Activated naive CD4-positive, alpha-beta T cell treated with Interleukin-2 at 50 U/mL for 16 hours (primary cell): ENCODE data around the gene EGR2.

Experiments used
- DNase-seq: peaks from one replicate; pipeline ENCODE4 v3.0.0-alpha.2; 2020

Gene EGR2

GRCh38 chr10:62817766-62818425, 1.7 kb upstream of the EGR2 start:
- DNase-seq, result peak; percentile 77

DNA sequence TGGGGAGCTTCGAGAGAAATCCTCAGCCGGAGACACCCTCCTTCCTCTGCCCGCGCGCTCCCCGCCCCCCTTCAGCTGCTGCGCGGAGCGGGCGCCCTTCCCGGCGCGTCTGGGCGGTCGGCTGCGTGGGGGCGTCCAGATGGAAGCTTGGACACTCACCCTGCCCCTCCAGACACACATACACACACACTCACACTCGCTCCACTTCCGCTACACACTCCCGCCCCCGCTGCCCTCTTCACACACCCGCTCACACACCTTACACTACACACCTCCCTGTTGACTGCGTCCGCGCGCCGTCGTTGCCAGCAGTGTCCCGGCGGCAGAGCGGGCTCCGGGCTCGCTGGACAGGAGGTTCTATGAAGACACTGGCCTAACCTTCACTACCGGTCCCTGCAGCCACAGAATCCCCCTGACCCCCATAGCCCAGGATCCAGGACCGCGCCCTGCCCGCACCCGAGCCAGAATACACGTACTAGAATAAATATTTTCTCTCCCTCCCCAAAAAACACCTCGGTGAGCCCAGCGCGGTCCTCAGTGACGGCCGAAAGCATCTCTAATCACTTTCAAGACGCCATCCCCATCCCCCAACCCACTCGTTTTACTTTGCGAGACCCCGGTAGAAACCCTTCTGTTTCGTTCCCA, 1.1 kb upstream of the EGR2 start:
- DNase-seq, result peak; percentile 70

DNA sequence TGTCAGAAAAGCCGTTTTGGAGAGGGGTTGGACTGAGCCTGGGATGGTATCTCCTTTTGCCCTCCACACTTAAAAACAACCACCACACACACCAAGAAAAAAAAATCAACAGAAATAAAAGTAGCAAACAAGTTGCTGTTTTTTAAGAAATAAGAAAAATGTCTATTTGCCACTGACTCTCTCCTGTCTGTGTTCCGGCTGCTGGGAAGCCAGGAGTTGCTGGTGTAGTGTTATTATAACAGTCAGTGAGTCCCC, 163 bp downstream of the EGR2 start:
- no peak for DNase-seq

- DNase-seq, result peak; percentile 40
Observed at GRCh38 chr10:62815381-62816075, 638 bp downstream of the EGR2 start.

DNA sequence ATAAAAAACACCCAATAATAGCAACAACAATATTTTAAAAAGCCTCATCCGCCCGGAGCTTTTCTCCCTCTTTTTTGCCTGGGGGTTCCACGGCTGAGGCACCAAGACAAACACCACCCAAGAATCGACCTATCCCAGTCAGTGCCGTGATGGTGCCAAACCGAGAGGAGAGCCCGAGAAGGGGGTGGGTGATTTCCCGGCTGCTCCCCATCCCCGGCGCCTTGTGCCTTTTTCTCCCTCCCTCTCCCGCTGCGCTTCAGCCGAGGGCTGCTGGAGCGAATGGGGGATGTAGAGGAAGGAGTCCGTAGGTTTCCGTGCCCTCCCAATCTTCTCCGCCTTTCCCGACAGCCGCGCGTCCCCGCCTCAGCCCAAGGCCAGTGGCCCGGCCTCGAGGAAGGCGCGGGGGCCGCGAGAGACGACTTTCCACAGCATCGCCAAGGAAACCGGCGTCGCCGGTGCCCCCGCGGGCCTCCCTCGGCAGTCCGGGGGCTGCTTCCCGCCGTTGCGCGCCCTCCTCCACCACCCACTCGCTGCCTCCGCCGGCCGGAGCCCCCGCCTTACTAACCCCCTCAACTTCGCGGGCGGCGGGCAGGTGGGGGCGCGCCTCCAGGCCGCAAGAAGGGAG, 1.3 kb downstream of the EGR2 start:
- DNase-seq, result peak; percentile 36

- no peak for DNase-seq
Observed at GRCh38 chr10:62813981-62814380, 2.2 kb downstream of the EGR2 start.

DNA sequence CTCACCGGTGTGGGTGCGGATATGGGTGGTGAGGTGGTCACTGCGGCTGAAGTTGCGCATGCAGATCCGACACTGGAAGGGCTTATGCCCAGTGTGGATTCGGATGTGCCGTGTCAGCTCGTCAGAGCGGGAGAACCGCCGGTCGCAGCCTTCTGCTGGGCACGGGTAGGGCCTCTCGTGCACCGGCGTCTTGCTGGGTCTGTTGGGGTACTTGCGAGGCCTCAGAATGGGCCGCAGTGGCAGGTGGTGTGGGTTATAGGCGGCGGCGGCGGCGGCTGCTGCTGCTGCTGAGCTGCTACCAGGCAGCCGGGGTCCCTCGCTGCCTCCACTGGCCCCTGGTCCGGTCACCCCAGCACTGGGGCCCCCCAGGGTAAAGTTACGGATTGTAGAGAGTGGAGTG, 2.7 kb downstream of the EGR2 start:
- DNase-seq, result no peak

- no peak for DNase-seq
Observed at GRCh38 chr10:62812672-62813439, 3.3 kb downstream of the EGR2 start.

DNA sequence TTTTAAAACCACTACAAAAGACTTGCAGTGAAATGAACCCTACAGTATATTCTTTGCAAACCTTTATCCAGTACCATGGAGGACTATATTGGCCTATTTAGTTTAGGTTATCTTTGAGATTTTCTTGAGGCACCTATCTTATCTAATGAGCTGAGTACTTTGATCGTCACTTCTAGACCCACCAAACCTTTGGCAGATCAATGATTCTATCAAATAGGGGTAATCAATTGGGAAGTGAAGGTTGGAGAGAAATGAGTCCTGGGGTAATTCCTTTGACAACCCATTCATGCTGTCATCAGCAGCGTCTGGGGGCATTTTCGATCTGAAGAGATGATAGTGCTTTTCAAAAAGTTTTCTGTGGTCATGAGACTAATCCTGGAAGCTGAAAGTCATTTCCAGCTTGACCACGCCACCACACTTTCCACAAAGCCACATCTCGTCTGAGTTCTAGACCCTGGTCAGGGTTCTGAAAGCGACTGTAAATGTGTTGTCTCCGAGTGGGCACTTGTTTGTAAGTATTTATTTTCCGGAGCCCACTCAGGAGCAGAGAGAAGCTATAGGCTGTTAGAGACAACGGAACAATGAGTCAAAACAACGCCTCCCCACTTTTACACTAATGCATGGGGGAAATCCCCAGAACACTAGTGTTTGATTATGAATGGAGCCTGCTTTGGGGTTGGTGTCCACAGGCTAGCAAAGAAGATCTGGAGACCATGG, 4.8 kb downstream of the EGR2 start:
- peak; percentile 87 for DNase-seq

GRCh38 chr10:62810156-62810902, 5.8 kb downstream of the EGR2 start:
- no peak for DNase-seq

GRCh38 chr10:62806251-62806650, 9.9 kb downstream of the EGR2 start:
- DNase-seq, result no peak

- peak; percentile 19 for DNase-seq
Observed at GRCh38 chr10:62805231-62806099, 10.7 kb downstream of the EGR2 start.

- DNase-seq, result peak; percentile 83
Observed at GRCh38 chr10:62804356-62805230, 11.6 kb downstream of the EGR2 start, which contains the start of gene ADO. Gene ADO (plus strand): TSS chr10:62804720. CDS start chr10:62805060, 340 bp downstream.

DNA sequence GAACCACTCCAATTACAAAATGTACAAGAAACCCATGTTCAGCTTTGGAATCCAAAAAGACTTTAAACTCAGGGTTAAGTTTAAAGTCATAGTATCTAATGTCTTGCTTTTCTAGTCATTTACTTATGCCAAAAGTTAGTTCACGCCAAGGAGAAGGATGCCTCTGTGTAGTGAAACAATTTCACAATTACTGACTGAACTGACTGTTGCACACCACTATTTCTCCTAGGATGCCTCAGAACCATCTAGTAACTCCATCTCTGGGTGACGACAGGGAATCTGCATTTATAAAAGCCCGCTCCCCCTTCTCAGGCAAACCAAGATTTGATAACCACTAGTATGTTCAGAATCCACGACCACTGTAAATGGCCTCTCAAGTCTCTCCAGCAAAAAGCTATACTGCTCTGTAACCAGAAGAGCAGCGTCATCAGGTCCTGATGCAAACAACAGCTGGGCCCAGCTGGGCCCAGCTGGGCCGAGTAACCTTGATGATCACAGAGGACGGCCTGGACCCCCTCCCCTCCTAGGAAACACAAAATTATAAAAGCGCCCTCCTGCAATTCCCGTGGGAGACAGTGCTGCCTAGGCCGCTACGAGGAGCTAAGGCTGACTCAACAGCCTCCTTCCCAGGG, 12.3 kb downstream of the EGR2 start:
- no peak for DNase-seq

GRCh38 chr10:62801871-62802270, 14.3 kb downstream of the EGR2 start:
- no peak for DNase-seq

DNA sequence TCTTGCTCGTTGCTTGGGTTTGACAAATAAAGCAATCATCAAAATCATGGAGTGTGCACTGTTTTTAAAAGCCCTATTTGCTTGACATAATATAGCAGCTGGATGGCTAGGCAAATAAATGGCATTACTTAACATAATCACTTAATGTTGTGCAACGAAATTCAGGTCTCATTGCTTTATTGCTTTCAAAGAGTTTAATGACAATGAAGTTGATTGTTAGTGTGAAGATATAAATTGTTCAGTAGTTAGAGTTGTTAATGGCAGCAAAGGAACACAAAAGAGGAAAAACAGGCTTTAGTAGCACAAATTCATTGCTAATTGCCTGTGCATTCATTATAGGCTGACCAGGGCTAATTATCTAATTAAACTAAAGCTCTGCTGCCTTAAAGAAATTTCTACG, 19.3 kb downstream of the EGR2 start:
- DNase-seq, result no peak

- DNase-seq, result no peak
Observed at GRCh38 chr10:62795762-62796161, 20.4 kb downstream of the EGR2 start.

- DNase-seq, result no peak
Observed at GRCh38 chr10:62795100-62795499, 21.1 kb downstream of the EGR2 start.

GRCh38 chr10:62794306-62794705, 21.9 kb downstream of the EGR2 start:
- DNase-seq, result no peak
